ENCODE results near the gene CIZ1.
A peak's percentile ranks its signal among the peaks of the same experiment; 100 is the strongest.

Gene CIZ1

GRCh38 chr9:128128836-128129590, 62.4 kb downstream of the CIZ1 start:
- peak overlapping the region in 1 of 2 experiments; percentile 92 for H3K27ac ChIP-seq (ENCODE audit: insufficient read depth in 1 of 2, low read depth in 1 of 2, low read length in 2 of 2, poor library complexity in 1 of 2, severe bottlenecking in 2 of 2)

DNA sequence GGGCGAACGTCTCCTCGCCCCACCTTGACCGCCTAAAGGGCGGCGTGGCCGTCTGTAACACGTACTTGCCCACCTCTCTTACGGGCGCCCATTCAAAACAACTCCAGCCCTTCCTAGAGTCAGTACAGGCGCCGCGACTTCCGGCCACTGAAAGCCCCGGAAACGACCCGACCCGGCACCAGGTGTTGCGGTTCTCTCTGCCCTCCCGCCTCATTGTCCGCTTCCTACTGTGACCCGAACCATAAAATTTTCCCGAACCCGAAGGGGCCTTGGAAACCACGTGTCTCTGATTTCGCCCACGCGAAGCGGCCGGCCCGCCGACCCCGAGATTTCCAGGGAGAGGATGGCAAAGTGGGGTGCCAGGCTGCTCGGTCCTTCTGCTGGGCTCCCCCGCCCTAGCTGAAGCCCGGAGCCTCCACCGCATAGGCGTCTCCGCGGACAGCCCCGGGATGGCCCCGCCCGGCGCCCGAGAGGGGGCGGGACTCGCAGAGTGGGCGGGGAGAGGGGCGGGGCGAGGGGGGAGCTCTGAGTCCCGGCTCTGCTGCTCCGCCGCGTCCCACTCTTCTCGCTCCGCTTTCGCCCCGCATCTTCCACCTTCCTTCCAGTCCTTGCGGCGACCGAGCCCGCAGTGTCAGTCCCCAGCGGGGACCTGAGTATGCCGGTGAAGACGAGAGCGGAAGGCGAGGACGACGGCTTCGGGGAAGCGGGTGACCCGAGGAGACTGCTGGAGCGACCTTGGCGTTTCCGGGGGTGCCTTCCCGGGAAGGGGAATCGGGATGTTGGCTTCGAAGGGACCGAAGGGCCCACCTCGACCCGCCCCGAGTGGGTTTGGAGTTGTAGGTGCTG, 63.2 kb downstream of the CIZ1 start:
- H3K36me3 ChIP-seq (ENCODE audit: control insufficient read depth in 4 of 4, insufficient read depth in 4 of 4, low read length in 3 of 4): peaks cover 0 to 22% (median 6%) of the 10 kb centered on the region in 4 experiments
- H3K27ac ChIP-seq (ENCODE audit: insufficient read depth in 1 of 2, low read depth in 1 of 2, low read length in 2 of 2, poor library complexity in 1 of 2, severe bottlenecking in 2 of 2): peak overlapping the region; percentile 84 to 92
- CTCF ChIA-PET: interaction anchor here (0.9 to 1.6 kb wide), 6 partner anchors 9 to 186 kb away, joined by 3 to 6 read pairs (median 4); no protein-coding TSS in a partner anchor
- DNase-seq: peak; percentile 92 to 95 (median 95)
- H3K4me3 ChIP-seq (ENCODE audit: control insufficient read depth in 1 of 7, extremely low read depth in 1 of 7, insufficient read depth in 4 of 7, low read depth in 2 of 7, low read length in 6 of 7): peak overlapping the region; percentile 83 to 96 (median 86)
- under 1% methylated on average over 71 of the region's 82 CpGs for WGBS (ENCODE audit: insufficient coverage)
- H3K4me1 ChIP-seq (ENCODE audit: control extremely low read depth in 1 of 4, control insufficient read depth in 4 of 4, insufficient read depth in 4 of 4, low read length in 3 of 4): peaks cover 0 to 31% (median 27%) of the 10 kb centered on the region in 4 experiments
- POLR2A ChIA-PET: interaction anchor here (2.0 kb wide), 1 partner anchor 11 kb away, joined by 6 read pairs; no protein-coding TSS in a partner anchor
- no peaks in the 10 kb centered on the region for H3K27me3 ChIP-seq (replicated peaks in 2 of 5; ENCODE audit: control insufficient read depth in 4 of 5, insufficient read depth in 5 of 5, low read length in 4 of 5)
- H3K9me3 ChIP-seq (ENCODE audit: control extremely low read depth in 1 of 5, control insufficient read depth in 4 of 5, insufficient read depth in 2 of 5, low read depth in 1 of 5, low read length in 4 of 5): no peaks in the 10 kb centered on the region

More at GRCh38 chr9:128128836-128129590, 62.4 kb downstream of the CIZ1 start:
- Histone ChIP-seq H3K27me3 (replicated peaks in 2 of 5; ENCODE audit: control insufficient read depth in 4 of 5, insufficient read depth in 5 of 5, low read length in 4 of 5) (no peaks in the 10 kb centered on the region), H3K36me3 (ENCODE audit: control insufficient read depth in 4 of 4, insufficient read depth in 4 of 4, low read length in 3 of 4) (peaks cover 0 to 15% (median under 1%) of the 10 kb centered on the region in 4 experiments), H3K4me1 (ENCODE audit: control extremely low read depth in 1 of 4, control insufficient read depth in 4 of 4, insufficient read depth in 4 of 4, low read length in 3 of 4) (peaks cover 0 to 31% (median 27%) of the 10 kb centered on the region in 4 experiments), H3K9me3 (ENCODE audit: control extremely low read depth in 1 of 5, control insufficient read depth in 4 of 5, insufficient read depth in 2 of 5, low read depth in 1 of 5, low read length in 4 of 5) (no peaks in the 10 kb centered on the region), H3K4me3 (ENCODE audit: control insufficient read depth in 1 of 7, extremely low read depth in 1 of 7, insufficient read depth in 4 of 7, low read depth in 2 of 7, low read length in 6 of 7) (peak overlapping the region; percentile 83 to 96 (median 86))
- 76% methylated on average over 20 of the region's 29 CpGs for WGBS (ENCODE audit: insufficient coverage)
- no peak for DNase-seq
- CTCF ChIA-PET: interaction anchor here (0.9 to 1.6 kb wide), 7 partner anchors 8 to 186 kb away, joined by 3 to 6 read pairs (median 4); no protein-coding TSS in a partner anchor
- POLR2A ChIA-PET: interaction anchor here (2.0 kb wide), 1 partner anchor 11 kb away, joined by 6 read pairs; no protein-coding TSS in a partner anchor

DNA sequence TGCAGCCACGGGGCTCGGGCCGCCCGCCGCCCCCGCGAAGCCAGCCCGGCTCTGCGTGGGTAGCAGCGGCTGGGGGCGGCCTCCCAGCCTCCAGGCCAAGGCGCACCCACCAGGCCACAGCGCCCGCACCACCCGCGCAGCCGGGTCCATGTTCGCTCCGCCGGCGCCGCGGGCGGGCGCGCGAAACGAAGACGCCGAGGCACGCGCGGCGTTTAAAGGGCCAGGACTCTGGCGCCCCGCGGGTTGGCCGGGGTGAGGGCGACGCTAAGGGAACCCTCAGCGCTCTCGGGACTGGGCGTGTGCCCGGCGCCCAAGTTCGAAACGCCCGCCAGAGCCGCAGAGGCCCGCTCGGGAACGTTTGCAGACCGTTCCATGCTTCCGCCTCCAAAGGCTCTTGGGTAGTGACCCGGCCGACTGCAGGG, 63.8 kb downstream of the CIZ1 start, which contains the start of gene PTGES2:
PTGES2 (minus strand) TSS at position 162 of the 422 bp plus-strand sequence; CDS start at position 150, 12 bp downstream.
- H3K9me3 ChIP-seq (ENCODE audit: control extremely low read depth in 1 of 5, control insufficient read depth in 4 of 5, insufficient read depth in 2 of 5, low read depth in 1 of 5, low read length in 4 of 5): no peaks in the 10 kb centered on the region
- CTCF ChIA-PET: interaction anchor here (3.8 kb wide), 1 partner anchor 11 kb away, joined by 18 read pairs; no protein-coding TSS in a partner anchor
- peaks cover 0 to 27% (median 10%) of the 10 kb centered on the region in 4 experiments for H3K36me3 ChIP-seq (ENCODE audit: control insufficient read depth in 4 of 4, insufficient read depth in 4 of 4, low read length in 3 of 4)
- H3K27me3 ChIP-seq (replicated peaks in 2 of 5; ENCODE audit: control insufficient read depth in 4 of 5, insufficient read depth in 5 of 5, low read length in 4 of 5): no peaks in the 10 kb centered on the region
- DNase-seq: peak; percentile 85 to 93 (median 93)
- H3K4me1 ChIP-seq (ENCODE audit: control extremely low read depth in 1 of 4, control insufficient read depth in 4 of 4, insufficient read depth in 4 of 4, low read length in 3 of 4): peaks cover 0 to 31% (median 27%) of the 10 kb centered on the region in 4 experiments
- H3K4me3 ChIP-seq (ENCODE audit: control insufficient read depth in 1 of 7, extremely low read depth in 1 of 7, insufficient read depth in 4 of 7, low read depth in 2 of 7, low read length in 6 of 7): peak within 1 kb of the TSS; percentile 83 to 96 (median 86)
- POLR2A ChIA-PET: interaction anchor here (2.0 kb wide), 1 partner anchor 10 kb away, joined by 6 read pairs; no protein-coding TSS in a partner anchor
- WGBS (ENCODE audit: insufficient coverage): 0% methylated on average over 54 of the region's 56 CpGs
- H3K27ac ChIP-seq (ENCODE audit: insufficient read depth in 1 of 2, low read depth in 1 of 2, low read length in 2 of 2, poor library complexity in 1 of 2, severe bottlenecking in 2 of 2): peak within 1 kb of the TSS; percentile 84 to 92

DNA sequence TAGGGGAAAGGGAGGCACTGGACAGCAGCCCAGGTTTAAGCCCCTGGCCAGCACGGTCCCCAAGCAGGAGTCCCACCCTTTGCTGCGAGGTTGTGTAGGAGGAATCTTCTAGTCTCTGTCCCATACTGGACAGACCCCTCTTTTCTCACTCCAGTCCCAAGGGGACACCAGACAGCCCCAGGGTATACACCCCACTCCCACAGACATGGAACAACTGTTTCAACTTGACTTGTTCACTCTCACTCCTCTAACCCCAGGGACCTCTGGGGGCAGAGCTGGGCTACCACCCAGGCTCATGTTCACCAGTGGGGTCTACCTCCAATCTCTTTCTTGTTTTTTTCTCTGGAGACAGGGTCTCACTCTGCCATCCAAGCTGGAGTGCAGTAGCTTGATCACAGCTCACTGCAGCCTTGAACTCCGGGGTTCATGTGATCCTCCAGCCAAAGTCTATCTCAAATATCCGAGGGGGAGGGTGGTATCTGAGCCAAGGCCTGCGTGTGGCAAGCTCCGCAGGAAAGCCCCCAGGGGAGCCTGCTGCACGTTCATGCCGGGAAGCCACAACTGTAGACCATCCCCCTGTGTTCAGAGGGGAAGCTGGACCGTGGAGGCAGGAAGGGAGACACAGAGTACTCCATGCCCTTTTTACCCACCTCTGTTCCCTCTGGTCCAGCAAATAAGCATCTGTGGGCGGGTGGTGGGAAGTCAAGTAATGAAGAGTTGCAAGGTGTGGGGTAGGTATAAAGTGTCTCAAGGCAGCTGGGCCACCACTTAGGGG, 65.6 kb downstream of the CIZ1 start:
- Histone ChIP-seq H3K27me3 (replicated peaks in 2 of 5; ENCODE audit: control insufficient read depth in 4 of 5, insufficient read depth in 5 of 5, low read length in 4 of 5) (no peaks in the 10 kb centered on the region), H3K4me1 (ENCODE audit: control extremely low read depth in 1 of 4, control insufficient read depth in 4 of 4, insufficient read depth in 4 of 4, low read length in 3 of 4) (peaks cover 0 to 31% (median 27%) of the 10 kb centered on the region in 4 experiments), H3K36me3 (ENCODE audit: control insufficient read depth in 4 of 4, insufficient read depth in 4 of 4, low read length in 3 of 4) (peaks cover 2 to 42% (median 23%) of the 10 kb centered on the region in 4 experiments), H3K9me3 (ENCODE audit: control extremely low read depth in 1 of 5, control insufficient read depth in 4 of 5, insufficient read depth in 2 of 5, low read depth in 1 of 5, low read length in 4 of 5) (no peaks in the 10 kb centered on the region), H3K27ac (ENCODE audit: insufficient read depth in 1 of 2, low read depth in 1 of 2, low read length in 2 of 2, poor library complexity in 1 of 2, severe bottlenecking in 2 of 2) (no peak overlapping the region), H3K4me3 (ENCODE audit: control insufficient read depth in 1 of 7, extremely low read depth in 1 of 7, insufficient read depth in 4 of 7, low read depth in 2 of 7, low read length in 6 of 7) (peak overlapping the region in 2 of 7 experiments; percentile 25 to 45)
- CTCF ChIA-PET: interaction anchor here (0.8 to 3.8 kb wide), 10 partner anchors 9 to 182 kb away, joined by 3 to 18 read pairs (median 5); partner anchors contain the start of gene BBLN
- POLR2A ChIA-PET: interaction anchor here (0.5 kb wide), 1 partner anchor 241 kb away, joined by 3 read pairs; no protein-coding TSS in a partner anchor
- WGBS (ENCODE audit: insufficient coverage): 79% methylated on average over 6 of the region's 10 CpGs
- no peak for DNase-seq

DNA sequence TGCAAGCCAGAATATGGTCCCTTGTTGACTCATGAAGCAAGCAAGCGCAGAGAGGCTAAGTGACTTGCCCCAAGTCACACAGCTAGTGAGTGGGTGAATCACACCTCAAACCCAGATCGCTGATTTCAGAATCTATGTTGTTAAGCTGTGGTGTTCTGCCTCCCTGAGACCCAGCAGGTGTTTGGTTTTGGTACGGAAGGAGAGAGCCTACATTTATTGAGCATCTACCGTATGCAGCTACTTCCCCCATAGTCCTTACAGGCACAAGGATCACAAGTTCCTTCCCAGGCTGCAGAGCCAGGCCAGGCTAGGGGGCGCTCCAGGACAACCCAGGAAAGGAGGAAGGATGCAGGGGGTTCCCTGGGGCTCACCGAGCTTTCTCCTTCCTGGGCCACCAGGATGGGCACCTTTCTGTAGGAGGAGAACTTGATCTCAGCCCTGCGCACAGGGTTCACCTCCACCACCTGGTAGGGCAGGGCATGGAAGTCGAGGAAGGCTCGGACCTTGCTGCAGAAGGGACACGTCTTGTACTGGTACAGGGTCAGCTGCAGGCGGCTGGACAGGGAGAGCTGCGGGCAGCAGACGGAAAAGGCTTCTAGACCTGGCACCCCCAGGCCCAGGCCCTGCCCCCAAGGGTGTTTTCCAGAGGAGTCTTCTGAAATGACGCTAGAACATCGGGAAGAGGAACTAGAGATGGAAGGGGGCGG, 66.3 kb downstream of the CIZ1 start:
- ChIA-PET POLR2A (interaction anchor here (0.5 kb wide), 1 partner anchor 241 kb away, joined by 3 read pairs; no protein-coding TSS in a partner anchor), CTCF (interaction anchor here (0.9 to 3.8 kb wide), 13 partner anchors 8 to 328 kb away, joined by 3 to 18 read pairs (median 5); partner anchors contain the start of gene BBLN)
- Histone ChIP-seq H3K27me3 (replicated peaks in 2 of 5; ENCODE audit: control insufficient read depth in 4 of 5, insufficient read depth in 5 of 5, low read length in 4 of 5) (no peaks in the 10 kb centered on the region), H3K27ac (ENCODE audit: insufficient read depth in 1 of 2, low read depth in 1 of 2, low read length in 2 of 2, poor library complexity in 1 of 2, severe bottlenecking in 2 of 2) (no peak overlapping the region), H3K36me3 (ENCODE audit: control insufficient read depth in 4 of 4, insufficient read depth in 4 of 4, low read length in 3 of 4) (peaks cover 2 to 50% (median 27%) of the 10 kb centered on the region in 4 experiments), H3K4me1 (ENCODE audit: control extremely low read depth in 1 of 4, control insufficient read depth in 4 of 4, insufficient read depth in 4 of 4, low read length in 3 of 4) (peaks cover 0 to 31% (median 27%) of the 10 kb centered on the region in 4 experiments), H3K9me3 (ENCODE audit: control extremely low read depth in 1 of 5, control insufficient read depth in 4 of 5, insufficient read depth in 2 of 5, low read depth in 1 of 5, low read length in 4 of 5) (no peaks in the 10 kb centered on the region), H3K4me3 (ENCODE audit: control insufficient read depth in 1 of 7, extremely low read depth in 1 of 7, insufficient read depth in 4 of 7, low read depth in 2 of 7, low read length in 6 of 7) (peak overlapping the region in 1 of 7 experiments; percentile 7)
- 66% methylated on average over 12 of the region's 16 CpGs for WGBS (ENCODE audit: insufficient coverage)
- peak; percentile 55 to 66 (median 57) for DNase-seq
